Loucy (cell line): ENCODE data around the gene NPC1L1.

Source experiments
- H2AFZ ChIP-seq: fragments of 200-600 bp; sonication (generic); 2 replicates; pipeline ENCODE4 v1.6.0; 2016; ENCODE audit warnings: antibody characterized with exemption, mild to moderate bottlenecking, low read length, moderate library complexity
- H3F3A ChIP-seq: fragments of 200-600 bp; 2 replicates; pipeline ENCODE4 v1.6.0; 2016; ENCODE audit warnings: antibody characterized with exemption, low read depth, mild to moderate bottlenecking
- H3K27me3 ChIP-seq: fragments of 200-600 bp; sonication (generic); 2 replicates; pipeline ENCODE4 v1.6.1; 2014; ENCODE audit warnings: low read length, mild to moderate bottlenecking; ENCODE audit not compliant: insufficient read depth, poor library complexity, severe bottlenecking
- H3K36me3 ChIP-seq: fragments of 200-600 bp; sonication (generic); 2 replicates; pipeline ENCODE4 v1.6.1; 2016; ENCODE audit warnings: low read length; ENCODE audit not compliant: insufficient read depth
- H3K4me1 ChIP-seq: fragments of 200-600 bp; sonication (generic); 2 replicates; pipeline ENCODE4 v1.5.1; 2014; ENCODE audit warnings: low read length, mild to moderate bottlenecking; ENCODE audit not compliant: insufficient read depth, poor library complexity, severe bottlenecking
- H3K4me2 ChIP-seq: fragments of 200-600 bp; sonication (generic); 2 replicates; pipeline ENCODE4 v1.6.0; 2014; ENCODE audit warnings: antibody characterized with exemption, low read length, low read depth, mild to moderate bottlenecking; ENCODE audit not compliant: poor library complexity, severe bottlenecking
- H3K4me3 ChIP-seq: fragments of 200-600 bp; sonication (generic); 2 replicates; pipeline ENCODE4 v1.5.1; 2014; ENCODE audit warnings: low read length, mild to moderate bottlenecking, mixed read lengths; ENCODE audit not compliant: poor library complexity, severe bottlenecking
- H3K79me2 ChIP-seq: fragments of 200-600 bp; sonication (generic); 2 replicates; pipeline ENCODE4 v1.6.1; 2014; ENCODE audit warnings: low read length; ENCODE audit not compliant: insufficient read depth
- H3K9ac ChIP-seq: fragments of 200-600 bp; sonication (generic); 2 replicates; pipeline ENCODE4 v1.6.0; 2014; ENCODE audit warnings: mild to moderate bottlenecking, low read depth, low read length, moderate library complexity; ENCODE audit not compliant: poor library complexity, severe bottlenecking
- H3K9me2 ChIP-seq: fragments of 200-600 bp; sonication (generic); replicated peaks from 2 replicates; pipeline ENCODE4 v1.6.1; 2016; ENCODE audit warnings: low read depth, low read length, mixed read lengths
- H3K9me3 ChIP-seq: fragments of 200-600 bp; sonication (generic); 2 replicates; pipeline ENCODE4 v1.6.1; 2014; ENCODE audit warnings: mild to moderate bottlenecking, antibody characterized with exemption, low read length, low read depth; ENCODE audit not compliant: insufficient read depth
- H4K20me1 ChIP-seq: fragments of 200-600 bp; sonication (generic); 2 replicates; pipeline ENCODE4 v1.6.0; 2014; ENCODE audit warnings: antibody characterized with exemption, low read length, mild to moderate bottlenecking; ENCODE audit not compliant: insufficient read depth, poor library complexity, severe bottlenecking
- EZH2phosphoT487 ChIP-seq: fragments of 200-600 bp; IDR thresholded peaks from 2 replicates; pipeline ENCODE4 v1.6.1; 2018; ENCODE audit warnings: antibody characterized with exemption, mild to moderate bottlenecking, moderate library complexity, borderline replicate concordance
- TF ChIP-seq, protein P1 (sequence below): fragments of 200-600 bp; sonication (generic); conservative IDR thresholded peaks from 2 replicates; pipeline ENCODE4 v1.5.1; 2014; ENCODE audit warnings: mild to moderate bottlenecking, antibody characterized with exemption, low read length

The NPC1L1 gene

DNA sequence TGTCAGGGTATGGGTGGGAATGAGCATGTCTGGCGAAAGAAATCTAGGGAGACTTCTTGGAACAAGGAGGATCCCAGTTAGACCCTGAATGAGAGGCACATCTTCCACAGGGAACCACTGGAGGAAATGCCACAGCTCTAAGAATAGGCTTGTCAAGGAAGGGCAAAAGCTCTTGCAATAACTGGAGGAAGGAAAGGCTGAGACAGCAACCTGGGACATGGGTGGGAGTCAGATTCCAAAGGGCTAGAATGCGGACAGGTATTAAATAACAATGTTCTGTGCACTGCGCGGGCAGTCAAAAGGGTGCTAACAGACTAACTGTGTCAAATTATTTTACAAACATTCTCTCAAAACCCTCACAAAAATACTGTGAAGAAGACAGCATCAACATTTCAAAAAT, 55.1 kb downstream of the NPC1L1 start:
- peaks cover 77% of the 10 kb centered on the region for H3K79me2 ChIP-seq
- H3K36me3 ChIP-seq: peaks cover 39% of the 10 kb centered on the region
- H4K20me1 ChIP-seq: peaks cover 26% of the 10 kb centered on the region
- H3F3A ChIP-seq: no peaks in the 10 kb centered on the region
- TF ChIP-seq EZH2phosphoT487: no peak
- TF ChIP-seq, protein P1, sequence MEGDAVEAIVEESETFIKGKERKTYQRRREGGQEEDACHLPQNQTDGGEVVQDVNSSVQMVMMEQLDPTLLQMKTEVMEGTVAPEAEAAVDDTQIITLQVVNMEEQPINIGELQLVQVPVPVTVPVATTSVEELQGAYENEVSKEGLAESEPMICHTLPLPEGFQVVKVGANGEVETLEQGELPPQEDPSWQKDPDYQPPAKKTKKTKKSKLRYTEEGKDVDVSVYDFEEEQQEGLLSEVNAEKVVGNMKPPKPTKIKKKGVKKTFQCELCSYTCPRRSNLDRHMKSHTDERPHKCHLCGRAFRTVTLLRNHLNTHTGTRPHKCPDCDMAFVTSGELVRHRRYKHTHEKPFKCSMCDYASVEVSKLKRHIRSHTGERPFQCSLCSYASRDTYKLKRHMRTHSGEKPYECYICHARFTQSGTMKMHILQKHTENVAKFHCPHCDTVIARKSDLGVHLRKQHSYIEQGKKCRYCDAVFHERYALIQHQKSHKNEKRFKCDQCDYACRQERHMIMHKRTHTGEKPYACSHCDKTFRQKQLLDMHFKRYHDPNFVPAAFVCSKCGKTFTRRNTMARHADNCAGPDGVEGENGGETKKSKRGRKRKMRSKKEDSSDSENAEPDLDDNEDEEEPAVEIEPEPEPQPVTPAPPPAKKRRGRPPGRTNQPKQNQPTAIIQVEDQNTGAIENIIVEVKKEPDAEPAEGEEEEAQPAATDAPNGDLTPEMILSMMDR: no peak
- H3K4me2 ChIP-seq: peak overlapping the region; percentile 60
- no peaks in the 10 kb centered on the region for H3K27me3 ChIP-seq
- peaks cover 13% of the 10 kb centered on the region; the same call in 1 of the 2 replicates for H3K9me3 ChIP-seq
- peak overlapping the region; percentile 52 for H3K4me3 ChIP-seq
- peaks cover 50% of the 10 kb centered on the region for H3K4me1 ChIP-seq
- peak overlapping the region; percentile 33 for H3K9ac ChIP-seq
- no peak overlapping the region for H2AFZ ChIP-seq
- no peaks in the 10 kb centered on the region for H3K9me2 ChIP-seq

DNA sequence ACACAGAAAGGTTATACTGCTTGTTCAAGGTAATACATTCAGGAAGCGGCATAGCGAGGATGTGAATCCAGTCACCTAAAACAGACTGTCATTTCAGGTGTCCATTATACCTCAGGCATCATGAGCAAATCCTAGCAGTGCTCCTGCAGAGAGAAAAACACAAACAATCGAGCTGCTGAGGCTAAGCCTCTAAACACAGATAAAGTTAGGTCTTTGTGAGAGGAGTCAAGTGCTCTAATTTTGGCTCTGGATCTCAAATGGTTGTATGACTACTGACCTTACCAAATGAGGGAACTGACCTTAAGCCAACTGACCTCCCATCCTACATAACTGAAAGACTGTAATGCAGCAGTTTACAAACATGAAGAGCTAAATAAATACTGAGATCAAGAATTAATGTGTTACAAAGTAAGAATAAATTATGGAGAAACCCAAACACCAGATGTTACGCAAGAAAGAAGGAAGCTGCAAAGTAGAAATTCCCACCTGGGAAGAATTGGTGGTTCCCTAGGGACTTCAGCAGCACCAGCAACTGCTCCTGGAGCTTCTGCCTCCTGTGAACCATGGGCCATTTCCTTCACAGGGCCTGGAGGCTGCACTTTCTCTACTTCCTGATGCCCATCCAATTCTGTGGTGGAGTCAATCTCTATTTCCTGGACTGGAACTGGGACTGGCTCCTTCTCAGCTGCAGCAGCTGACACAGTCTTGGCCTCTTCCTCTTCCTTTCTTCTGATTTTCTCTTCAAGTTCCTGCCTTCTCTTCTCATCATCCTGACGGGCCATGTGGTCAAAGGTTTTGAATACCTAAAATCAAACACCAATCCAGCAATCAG, 56.4 kb downstream of the NPC1L1 start:
- peaks cover 26% of the 10 kb centered on the region for H4K20me1 ChIP-seq
- no peaks in the 10 kb centered on the region for H3F3A ChIP-seq
- H3K79me2 ChIP-seq: peaks cover 71% of the 10 kb centered on the region
- no peaks in the 10 kb centered on the region for H3K27me3 ChIP-seq
- peak overlapping the region; percentile 33 for H3K9ac ChIP-seq
- peaks cover 13% of the 10 kb centered on the region; the same call in 1 of the 2 replicates for H3K9me3 ChIP-seq
- H3K4me3 ChIP-seq: peak overlapping the region; percentile 52
- H3K4me2 ChIP-seq: peak overlapping the region; percentile 60
- H3K9me2 ChIP-seq: no peaks in the 10 kb centered on the region
- TF ChIP-seq, protein P1: no peak
- no peak for TF ChIP-seq EZH2phosphoT487
- H3K36me3 ChIP-seq: peaks cover 44% of the 10 kb centered on the region
- H3K4me1 ChIP-seq: peaks cover 47% of the 10 kb centered on the region
- no peak overlapping the region for H2AFZ ChIP-seq

DNA sequence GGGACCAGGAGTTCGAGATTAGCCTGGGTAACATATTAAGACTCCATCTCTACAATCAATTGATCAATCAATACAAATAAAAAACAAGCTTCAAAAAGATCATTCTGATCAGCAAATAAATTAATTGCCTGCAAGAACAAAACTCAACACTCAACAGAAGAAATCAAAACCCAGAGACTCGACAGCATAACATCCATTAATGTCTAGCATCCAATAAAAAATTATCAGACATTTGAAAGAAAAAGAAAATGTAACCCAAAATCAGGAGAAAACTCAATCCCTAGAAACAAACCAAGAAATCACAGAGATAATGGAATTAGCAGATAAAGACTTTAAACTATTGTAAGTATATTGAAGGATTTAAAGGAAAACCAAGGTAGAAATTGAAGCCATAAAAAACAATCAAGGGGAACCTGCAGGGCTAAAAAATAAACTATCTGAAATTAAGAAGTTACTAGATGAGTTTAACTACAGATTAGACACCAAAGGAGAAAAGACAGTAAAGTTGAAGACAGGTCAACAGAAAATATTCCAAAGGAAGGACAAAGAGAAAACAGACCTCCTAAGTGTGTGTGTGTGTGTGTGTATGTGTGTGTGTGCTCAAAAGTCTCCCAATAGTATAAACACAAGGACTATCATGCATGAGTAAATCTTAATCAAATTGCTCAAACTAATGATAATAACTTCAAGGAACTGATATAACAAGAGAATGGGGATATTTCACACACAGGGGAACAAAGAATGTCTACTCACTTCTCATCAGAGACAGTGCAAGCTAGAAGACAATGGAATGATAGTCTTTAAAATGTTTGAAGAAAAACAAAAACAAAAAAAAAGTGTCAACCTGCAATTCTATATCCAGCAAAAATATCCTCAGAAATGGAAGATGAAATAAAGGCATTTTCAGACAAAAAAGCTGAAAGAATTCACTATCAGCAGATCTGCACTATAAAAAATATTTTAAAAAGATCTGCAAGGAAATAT, 58.3 kb downstream of the NPC1L1 start:
- peaks cover 13% of the 10 kb centered on the region; the same call in 1 of the 2 replicates for H3K9me3 ChIP-seq
- H3K4me2 ChIP-seq: peak overlapping the region; percentile 9
- peaks cover 58% of the 10 kb centered on the region for H3K36me3 ChIP-seq
- H3K9ac ChIP-seq: no peak overlapping the region
- H3K9me2 ChIP-seq: no peaks in the 10 kb centered on the region
- no peaks in the 10 kb centered on the region for H3K27me3 ChIP-seq
- peaks cover 11% of the 10 kb centered on the region for H4K20me1 ChIP-seq
- no peaks in the 10 kb centered on the region for H3F3A ChIP-seq
- no peak overlapping the region for H2AFZ ChIP-seq
- peaks cover 32% of the 10 kb centered on the region for H3K4me1 ChIP-seq
- no peak overlapping the region for H3K4me3 ChIP-seq
- no peak for TF ChIP-seq EZH2phosphoT487
- TF ChIP-seq, protein P1: no peak
- peaks cover 54% of the 10 kb centered on the region for H3K79me2 ChIP-seq
